ENCODE data around the gene RIC8A. TPM values are rescaled to one million over a fixed set of nuclear protein-coding genes. Genes with fewer than 3 reads are reported as not detected.

RIC8A gene
- total RNA-seq, 1 donor from 2014 or later: 122 TPM

GRCh38 chr11:241634-242033 is 34.1 kb downstream of the RIC8A start:
- Mint-ChIP-seq H3K4me3 (peak overlapping the region; percentile 3), H3K4me1 (peaks cover 18% of the 10 kb centered on the region), H3K36me3 (ENCODE audit: low read depth) (peaks cover 8% of the 10 kb centered on the region), H3K27me3 (ENCODE audit: low read depth) (no peaks in the 10 kb centered on the region), H3K9me3 (no peaks in the 10 kb centered on the region), H3K27ac (ENCODE audit: unreplicated experiment) (no peak overlapping the region)
- no peak for TF ChIP-seq CTCF (conservative IDR thresholded peaks at IDR 0.05)
- no peak for DNase-seq (ENCODE audit: low read depth, low spot score)

- H3K9me3 Mint-ChIP-seq: no peaks in the 10 kb centered on the region
- TF ChIP-seq CTCF (conservative IDR thresholded peaks at IDR 0.05): no peak
- H3K4me1 Mint-ChIP-seq: no peaks in the 10 kb centered on the region
- no peak overlapping the region for H3K4me3 Mint-ChIP-seq
- H3K27me3 Mint-ChIP-seq (ENCODE audit: low read depth): no peaks in the 10 kb centered on the region
- peaks cover 17% of the 10 kb centered on the region for H3K36me3 Mint-ChIP-seq (ENCODE audit: low read depth)
- no peak overlapping the region for H3K27ac Mint-ChIP-seq (ENCODE audit: unreplicated experiment)
- DNase-seq (ENCODE audit: low read depth, low spot score): no peak
These were observed 36.9 kb downstream of the RIC8A start for GRCh38 chr11:244376-244775.

- Mint-ChIP-seq H3K27ac (ENCODE audit: unreplicated experiment) (no peak overlapping the region), H3K36me3 (ENCODE audit: low read depth) (peaks cover 21% of the 10 kb centered on the region)
- TF ChIP-seq CTCF (conservative IDR thresholded peaks at IDR 0.05): no peak
These were observed 41.6 kb downstream of the RIC8A start for GRCh38 chr11:249062-249461.

GRCh38 chr11:250274-250673 is 42.8 kb downstream of the RIC8A start:
- Mint-ChIP-seq H3K27me3 (ENCODE audit: low read depth) (no peaks in the 10 kb centered on the region), H3K4me1 (peaks cover 4% of the 10 kb centered on the region), H3K9me3 (no peaks in the 10 kb centered on the region), H3K36me3 (ENCODE audit: low read depth) (peaks cover 19% of the 10 kb centered on the region), H3K27ac (ENCODE audit: unreplicated experiment) (no peak overlapping the region), H3K4me3 (no peak overlapping the region)
- no peak for DNase-seq (ENCODE audit: low read depth, low spot score)
- TF ChIP-seq CTCF (conservative IDR thresholded peaks at IDR 0.05): no peak

More at GRCh38 chr11:249062-249461, 41.6 kb downstream of the RIC8A start:
- Mint-ChIP-seq H3K27me3 (ENCODE audit: low read depth) (no peaks in the 10 kb centered on the region), H3K4me1 (peaks cover 4% of the 10 kb centered on the region), H3K9me3 (no peaks in the 10 kb centered on the region), H3K4me3 (no peak overlapping the region)
- no peak for DNase-seq (ENCODE audit: low read depth, low spot score)

- peaks cover 2% of the 10 kb centered on the region for H3K27me3 Mint-ChIP-seq (ENCODE audit: low read depth)
- TF ChIP-seq CTCF (conservative IDR thresholded peaks at IDR 0.05): peak; percentile 74
- H3K36me3 Mint-ChIP-seq (ENCODE audit: low read depth): peaks cover 21% of the 10 kb centered on the region
- no peak overlapping the region for H3K4me3 Mint-ChIP-seq
- H3K27ac Mint-ChIP-seq (ENCODE audit: unreplicated experiment): no peak overlapping the region
- H3K9me3 Mint-ChIP-seq: no peaks in the 10 kb centered on the region
- peak; percentile 57 for DNase-seq (ENCODE audit: low read depth, low spot score)
- peaks cover 4% of the 10 kb centered on the region for H3K4me1 Mint-ChIP-seq
These were observed 43.3 kb downstream of the RIC8A start for GRCh38 chr11:250740-251299.
